Mucosa of stomach (tissue), 1 donor: ENCODE data around the gene DNAH2.
A peak's percentile ranks its signal among the peaks of the same experiment; 100 is the strongest.

Experiments
- H3K27me3 ChIP-seq: one replicate; pipeline ENCODE4 v1.7.0; 2013; ENCODE audit warnings: mild to moderate bottlenecking, low read length; ENCODE audit not compliant: control insufficient read depth, insufficient read depth
- H3K36me3 ChIP-seq: one replicate; pipeline ENCODE4 v1.7.0; 2013; ENCODE audit warnings: low read length; ENCODE audit not compliant: control insufficient read depth, insufficient read depth
- H3K4me1 ChIP-seq: one replicate; pipeline ENCODE4 v1.7.0; 2013; ENCODE audit warnings: mild to moderate bottlenecking, low read length; ENCODE audit not compliant: control insufficient read depth, insufficient read depth
- H3K4me3 ChIP-seq: one replicate; pipeline ENCODE4 v1.7.0; 2013; ENCODE audit warnings: low read length
- H3K9ac ChIP-seq: one replicate; pipeline ENCODE4 v1.7.0; 2013; ENCODE audit warnings: mild to moderate bottlenecking, low read length, moderate library complexity
- H3K9me3 ChIP-seq: one replicate; pipeline ENCODE4 v1.7.0; 2013; ENCODE audit warnings: mild to moderate bottlenecking, low read length, moderate library complexity; ENCODE audit not compliant: control insufficient read depth
- donor health status: Pancreatic carcinoma.

Gene DNAH2

GRCh38 chr17:7717756-7718350 lies 309 bp downstream of the DNAH2 start:
- no peaks in the 10 kb centered on the region for H3K9me3 ChIP-seq
- peak overlapping the region; percentile 18 for H3K4me3 ChIP-seq
- H3K4me1 ChIP-seq = peaks cover 23% of the 10 kb centered on the region
- H3K9ac ChIP-seq = peak overlapping the region; percentile 59
- no peaks in the 10 kb centered on the region for H3K36me3 ChIP-seq
- H3K27me3 ChIP-seq = peaks cover 50% of the 10 kb centered on the region

- peaks cover 23% of the 10 kb centered on the region for H3K4me1 ChIP-seq
- no peak overlapping the region for H3K9ac ChIP-seq
- no peaks in the 10 kb centered on the region for H3K36me3 ChIP-seq
- no peaks in the 10 kb centered on the region for H3K9me3 ChIP-seq
- H3K4me3 ChIP-seq = no peak overlapping the region
- H3K27me3 ChIP-seq = peaks cover 40% of the 10 kb centered on the region
Observed at GRCh38 chr17:7719661-7720060, 2.1 kb downstream of the DNAH2 start.

GRCh38 chr17:7720125-7720524 lies 2.6 kb downstream of the DNAH2 start:
- Histone ChIP-seq H3K9me3 (no peaks in the 10 kb centered on the region), H3K27me3 (peaks cover 36% of the 10 kb centered on the region)

GRCh38 chr17:7721612-7722011 lies 4.1 kb downstream of the DNAH2 start:
- Histone ChIP-seq H3K9me3 (no peaks in the 10 kb centered on the region), H3K9ac (no peak overlapping the region), H3K36me3 (no peaks in the 10 kb centered on the region), H3K4me3 (no peak overlapping the region), H3K27me3 (peaks cover 21% of the 10 kb centered on the region), H3K4me1 (peaks cover 14% of the 10 kb centered on the region)

More at GRCh38 chr17:7720125-7720524, 2.6 kb downstream of the DNAH2 start:
- Histone ChIP-seq H3K4me1 (peaks cover 23% of the 10 kb centered on the region), H3K9ac (no peak overlapping the region), H3K4me3 (no peak overlapping the region), H3K36me3 (no peaks in the 10 kb centered on the region)

- Histone ChIP-seq H3K36me3 (no peaks in the 10 kb centered on the region), H3K4me3 (no peak overlapping the region), H3K9me3 (no peaks in the 10 kb centered on the region), H3K27me3 (no peaks in the 10 kb centered on the region), H3K9ac (no peak overlapping the region), H3K4me1 (no peaks in the 10 kb centered on the region)
Observed at GRCh38 chr17:7727886-7728285, 10.3 kb downstream of the DNAH2 start.

- Histone ChIP-seq H3K9me3 (no peaks in the 10 kb centered on the region), H3K9ac (no peak overlapping the region), H3K4me3 (no peak overlapping the region), H3K27me3 (no peaks in the 10 kb centered on the region), H3K4me1 (no peaks in the 10 kb centered on the region), H3K36me3 (no peaks in the 10 kb centered on the region)
Observed at GRCh38 chr17:7729816-7730215, 12.3 kb downstream of the DNAH2 start.

GRCh38 chr17:7732981-7733539 lies 15.5 kb downstream of the DNAH2 start:
- Histone ChIP-seq H3K4me3 (no peak overlapping the region), H3K4me1 (no peaks in the 10 kb centered on the region), H3K9ac (no peak overlapping the region), H3K9me3 (no peaks in the 10 kb centered on the region), H3K27me3 (peaks cover 5% of the 10 kb centered on the region), H3K36me3 (no peaks in the 10 kb centered on the region)

GRCh38 chr17:7737601-7738000 lies 20.1 kb downstream of the DNAH2 start:
- no peak overlapping the region for H3K4me3 ChIP-seq
- no peaks in the 10 kb centered on the region for H3K36me3 ChIP-seq
- H3K9me3 ChIP-seq = no peaks in the 10 kb centered on the region
- no peaks in the 10 kb centered on the region for H3K4me1 ChIP-seq
- no peak overlapping the region for H3K9ac ChIP-seq
- peaks cover 8% of the 10 kb centered on the region for H3K27me3 ChIP-seq

- no peak overlapping the region for H3K9ac ChIP-seq
Observed at GRCh38 chr17:7739746-7740145, 22.2 kb downstream of the DNAH2 start.

GRCh38 chr17:7740481-7741001 lies 23.0 kb downstream of the DNAH2 start:
- Histone ChIP-seq H3K27me3 (peaks cover 8% of the 10 kb centered on the region), H3K9ac (no peak overlapping the region), H3K9me3 (no peaks in the 10 kb centered on the region), H3K36me3 (no peaks in the 10 kb centered on the region), H3K4me3 (no peak overlapping the region), H3K4me1 (peaks cover 15% of the 10 kb centered on the region)

More at GRCh38 chr17:7739746-7740145, 22.2 kb downstream of the DNAH2 start:
- H3K4me3 ChIP-seq = no peak overlapping the region
- H3K9me3 ChIP-seq = no peaks in the 10 kb centered on the region
- no peaks in the 10 kb centered on the region for H3K36me3 ChIP-seq
- peaks cover 14% of the 10 kb centered on the region for H3K4me1 ChIP-seq
- H3K27me3 ChIP-seq = peaks cover 8% of the 10 kb centered on the region

GRCh38 chr17:7742729-7743128 lies 25.2 kb downstream of the DNAH2 start:
- H3K9me3 ChIP-seq = no peaks in the 10 kb centered on the region

GRCh38 chr17:7744416-7744815 lies 26.9 kb downstream of the DNAH2 start:
- peaks cover 4% of the 10 kb centered on the region for H3K27me3 ChIP-seq
- H3K9ac ChIP-seq = no peak overlapping the region
- H3K4me3 ChIP-seq = no peak overlapping the region
- H3K4me1 ChIP-seq = peaks cover 15% of the 10 kb centered on the region
- no peaks in the 10 kb centered on the region for H3K9me3 ChIP-seq
- H3K36me3 ChIP-seq = no peaks in the 10 kb centered on the region

More at GRCh38 chr17:7742729-7743128, 25.2 kb downstream of the DNAH2 start:
- no peaks in the 10 kb centered on the region for H3K36me3 ChIP-seq
- H3K27me3 ChIP-seq = peaks cover 4% of the 10 kb centered on the region
- H3K9ac ChIP-seq = no peak overlapping the region
- peaks cover 15% of the 10 kb centered on the region for H3K4me1 ChIP-seq
- H3K4me3 ChIP-seq = no peak overlapping the region
